Keratinocyte (primary cell): Measurements from ENCODE around the gene SLC35B4. TPM values are rescaled to one million over a fixed set of nuclear protein-coding genes. Genes with fewer than 3 reads are reported as not detected.

ENCODE experiments used
- DNase-seq: peaks from one replicate; pipeline ENCODE4 v3.0.0-alpha.2; 2011; ENCODE audit warnings: low read depth, missing footprints, low spot score
- FAIRE-seq: peaks from 2 replicates; lab custom pipeline; 2011; peaks lifted over from hg19 to GRCh38; lab: Jason Lieb, UNC
- H2AFZ ChIP-seq: 2 replicates; pipeline ENCODE4 v1.6.0; 2012; ENCODE audit warnings: low read length, control low read depth, inconsistent platforms; ENCODE audit not compliant: control insufficient read depth
- H3K27ac ChIP-seq: 2 replicates; pipeline ENCODE4 v1.5.1; 2011; ENCODE audit warnings: low read length; ENCODE audit not compliant: control insufficient read depth, insufficient read depth
- H3K27me3 ChIP-seq: 3 replicates; pipeline ENCODE4 v1.6.0; 2011; ENCODE audit warnings: low read length; ENCODE audit not compliant: control insufficient read depth, insufficient read depth; ENCODE audit errors: extremely low read depth
- H3K36me3 ChIP-seq, 2 experiments: 2 replicates in 1 of 2; 3 replicates in 1 of 2; pipeline ENCODE4 v1.5.1; 2011; ENCODE audit warnings: low read length in 2 of 2, mild to moderate bottlenecking in 1 of 2; ENCODE audit not compliant: control insufficient read depth in 2 of 2, insufficient read depth in 2 of 2; ENCODE audit errors: extremely low read depth in 1 of 2
- H3K4me1 ChIP-seq: 3 replicates; pipeline ENCODE4 v1.5.1; 2011; ENCODE audit warnings: low read length; ENCODE audit not compliant: control insufficient read depth, insufficient read depth; ENCODE audit errors: extremely low read depth
- H3K4me2 ChIP-seq: 3 replicates; pipeline ENCODE4 v1.6.0; 2011; ENCODE audit warnings: low read depth, low read length; ENCODE audit not compliant: control insufficient read depth, insufficient read depth; ENCODE audit errors: extremely low read depth
- H3K4me3 ChIP-seq, 3 experiments: fragments of 200-600 bp in 1 of 3; sonication (generic) in 1 of 3; 2 replicates in 2 of 3; 3 replicates in 1 of 3; pipeline ENCODE4 v1.5.1; 2011 to 2016; ENCODE audit warnings: low read length in 3 of 3, mild to moderate bottlenecking in 3 of 3, control low read depth in 2 of 3, inconsistent platforms in 1 of 3, low read depth in 1 of 3, mixed read lengths in 1 of 3, mixed run types in 1 of 3, moderate library complexity in 1 of 3; ENCODE audit not compliant: control insufficient read depth in 2 of 3, insufficient read depth in 2 of 3; ENCODE audit errors: extremely low read depth in 1 of 3
- H3K79me2 ChIP-seq: 2 replicates; pipeline ENCODE4 v1.6.0; 2012; ENCODE audit warnings: low read length; ENCODE audit not compliant: control insufficient read depth, insufficient read depth
- H3K9ac ChIP-seq: 3 replicates; pipeline ENCODE4 v1.6.0; 2011; ENCODE audit warnings: low read length; ENCODE audit not compliant: control insufficient read depth, insufficient read depth; ENCODE audit errors: extremely low read depth
- H3K9me1 ChIP-seq: 3 replicates; pipeline ENCODE4 v1.6.0; 2011; ENCODE audit warnings: low read length; ENCODE audit not compliant: control insufficient read depth, insufficient read depth; ENCODE audit errors: extremely low read depth
- H3K9me3 ChIP-seq: 2 replicates; pipeline ENCODE4 v1.5.1; 2012; ENCODE audit warnings: low read depth, low read length; ENCODE audit not compliant: control insufficient read depth
- H4K20me1 ChIP-seq: 3 replicates; pipeline ENCODE4 v1.6.0; 2011; ENCODE audit warnings: low read length; ENCODE audit not compliant: control insufficient read depth, insufficient read depth; ENCODE audit errors: extremely low read depth
- CTCF ChIP-seq, 3 experiments: IDR thresholded peaks in 1 of 3; conservative IDR thresholded peaks in 1 of 3; optimal IDR thresholded peaks in 1 of 3; 2 replicates in 2 of 3; 3 replicates in 1 of 3; pipeline versions ENCODE3 to v1.5.1; 2011; ENCODE audit warnings: low read length in 3 of 3, mild to moderate bottlenecking in 3 of 3, moderate library complexity in 2 of 3, control low read depth in 1 of 3, inconsistent platforms in 1 of 3; ENCODE audit not compliant: insufficient read depth in 2 of 3; ENCODE audit errors: extremely low read depth in 1 of 3
- EZH2 ChIP-seq: IDR thresholded peaks from one replicate; pipeline ENCODE4 v1.6.1; 2012; ENCODE audit warnings: inconsistent platforms, mild to moderate bottlenecking, low read length, moderate library complexity
- dilution Hi-C: fragments of 300-500 bp; cut with MboI; formaldehyde crosslinking; loops from one replicate; pipeline ENCODE4 v1.7.0; 2020; ENCODE audit warnings: low sequenced_read_pairs; ENCODE audit not compliant: extremely low pct_ligation_motif_present
- polyA plus RNA-seq, 5 experiments: library from polyadenylated mRNA; depleted of rRNA in 3 of 5; stranded (reverse) in 3 of 5; stranded (forward) in 1 of 5; unstranded in 1 of 5; fragments of >200 nt; gene quantifications; 1 replicate in 1 of 5; 2 replicates in 3 of 5; 3 replicates in 1 of 5; pipeline versions ENCODE4 v1.2.1 to v1.2.3, GENCODE V29; 2011 to 2012; ENCODE audit warnings: missing spikeins in 2 of 5, low read depth in 1 of 5, low replicate concordance in 1 of 5

SLC35B4 gene
- polyA plus RNA-seq, 1 donor (not counting 4 experiments of a cell fraction or from before 2014, with no cell fraction given), result 18.6 TPM

GRCh38 chr7:134330974-134331373 lies 14.2 kb upstream of the SLC35B4 start:
- Histone ChIP-seq H2AFZ (no peak overlapping the region), H3K27me3 (peaks cover 3% of the 10 kb centered on the region), H3K4me3 (no peak overlapping the region), H4K20me1 (no peaks in the 10 kb centered on the region), H3K4me2 (no peak overlapping the region), H3K9me1 (no peaks in the 10 kb centered on the region), H3K9me3 (peaks cover 2% of the 10 kb centered on the region), H3K36me3 (no peaks in the 10 kb centered on the region), H3K79me2 (no peaks in the 10 kb centered on the region), H3K4me1 (no peaks in the 10 kb centered on the region), H3K27ac (no peak overlapping the region), H3K9ac (no peak overlapping the region)
- FAIRE-seq, result no peak
- TF ChIP-seq EZH2 (no peak), CTCF (optimal IDR thresholded peaks at IDR 0.05 in 1 of 3, IDR thresholded peaks at IDR 0.05 in 1 of 3, conservative IDR thresholded peaks at IDR 0.05 in 1 of 3; ENCODE audit: extremely low read depth in 1 of 3, insufficient read depth in 2 of 3, low read length in 3 of 3) (no peak)
- dilution Hi-C loops, result no loop called here
- no peak for DNase-seq

GRCh38 chr7:134329614-134330346 lies 13.1 kb upstream of the SLC35B4 start:
- DNase-seq (no peak), FAIRE-seq (no peak)
- H3K79me2 ChIP-seq, result no peaks in the 10 kb centered on the region
- H3K27ac ChIP-seq, result no peak overlapping the region
- H4K20me1 ChIP-seq, result no peaks in the 10 kb centered on the region
- no peak overlapping the region for H2AFZ ChIP-seq
- no peak overlapping the region for H3K9ac ChIP-seq
- peaks cover 3% of the 10 kb centered on the region for H3K27me3 ChIP-seq
- no peaks in the 10 kb centered on the region for H3K9me1 ChIP-seq
- TF ChIP-seq CTCF (optimal IDR thresholded peaks at IDR 0.05 in 1 of 3, IDR thresholded peaks at IDR 0.05 in 1 of 3, conservative IDR thresholded peaks at IDR 0.05 in 1 of 3; ENCODE audit: extremely low read depth in 1 of 3, insufficient read depth in 2 of 3, low read length in 3 of 3), result no peak
- TF ChIP-seq EZH2, result no peak
- H3K36me3 ChIP-seq, result no peaks in the 10 kb centered on the region
- dilution Hi-C loops, result no loop called here
- H3K4me3 ChIP-seq, result no peak overlapping the region
- no peaks in the 10 kb centered on the region for H3K4me1 ChIP-seq
- no peaks in the 10 kb centered on the region for H3K9me3 ChIP-seq
- no peak overlapping the region for H3K4me2 ChIP-seq
